Measurements from ENCODE around the gene AMN1.

- no peak for TF ChIP-seq GATA3 (IDR thresholded peaks at IDR 0.05; ENCODE audit: low read depth, low read length)
- no peak for TF ChIP-seq GATA2 (IDR thresholded peaks at IDR 0.05; ENCODE audit: low read depth, low read length)
These were observed 884 bp upstream of the AMN1 start for GRCh38 chr12:31729705-31730104.

Measured in SH-SY5Y (cell line).